HepG2 (cell line): Measurements from ENCODE around the gene SEMA6B. TPM values are rescaled to one million over a fixed set of nuclear protein-coding genes. Genes with fewer than 3 reads are reported as not detected.

Experiments
- ADNP ChIP-seq: sonication (generic); formaldehyde crosslinking; IDR thresholded peaks from 2 replicates; pipeline ENCODE4 v1.4.0; 2020; ENCODE audit warnings: missing genetic modification reagents
- EEA1 ChIP-seq: sonication (generic); formaldehyde crosslinking; IDR thresholded peaks from 2 replicates; pipeline ENCODE4 v1.5.1; 2020; ENCODE audit warnings: mild to moderate bottlenecking, missing genetic modification reagents, borderline replicate concordance
- JDP2 ChIP-seq: sonication (generic); formaldehyde crosslinking; IDR thresholded peaks from 2 replicates; pipeline ENCODE4 v1.8.1; 2022; ENCODE audit warnings: missing genetic modification reagents, borderline replicate concordance
- KDM1A ChIP-seq: IDR thresholded peaks from 2 replicates; pipeline ENCODE4 v1.6.1; 2016; ENCODE audit warnings: missing compliant biosample characterization
- KLF16 ChIP-seq, 2 experiments: sonication (generic) in 1 of 2; formaldehyde crosslinking in 1 of 2; IDR thresholded peaks; 2 replicates each; pipeline versions ENCODE4 v1.6.1 to v1.8.0; 2016 to 2023; ENCODE audit warnings: missing genetic modification reagents in 2 of 2, missing compliant biosample characterization in 1 of 2
- KMT2B ChIP-seq: IDR thresholded peaks from 2 replicates; pipeline ENCODE4 v1.6.1; 2016; ENCODE audit warnings: missing genetic modification reagents, missing compliant biosample characterization
- NCOA1 ChIP-seq: sonication (generic); formaldehyde crosslinking; IDR thresholded peaks from 2 replicates; pipeline ENCODE4 v1.9.0; 2021; ENCODE audit warnings: missing genetic modification reagents
- NCOA2 ChIP-seq: sonication (generic); formaldehyde crosslinking; IDR thresholded peaks from 2 replicates; pipeline ENCODE4 v1.8.0; 2022; ENCODE audit warnings: inconsistent platforms
- NFKB2 ChIP-seq: sonication (generic); formaldehyde crosslinking; IDR thresholded peaks from 2 replicates; pipeline ENCODE4 v1.4.0; 2020; ENCODE audit warnings: missing genetic modification reagents, borderline replicate concordance
- NR2F1 ChIP-seq, 2 experiments: fragments of 450-650 bp in 1 of 2; formaldehyde crosslinking in 1 of 2; IDR thresholded peaks; 2 replicates each; pipeline versions ENCODE4 v1.5.0 to v1.6.1; 2016 to 2020; ENCODE audit warnings: mild to moderate bottlenecking in 1 of 2, missing compliant biosample characterization in 1 of 2, missing genetic modification reagents in 1 of 2, moderate library complexity in 1 of 2
- POLR2AphosphoS5 ChIP-seq: IDR thresholded peaks from 2 replicates; pipeline ENCODE4 v1.6.1; 2012; ENCODE audit warnings: low read depth, low read length
- TARDBP ChIP-seq: sonication (generic); formaldehyde crosslinking; IDR thresholded peaks from 2 replicates; pipeline ENCODE4 v1.8.0; 2022; ENCODE audit warnings: mild to moderate bottlenecking, missing genetic modification reagents
- TOPORS ChIP-seq: sonication (generic); formaldehyde crosslinking; IDR thresholded peaks from 2 replicates; pipeline ENCODE4 v1.8.0; 2023; ENCODE audit warnings: mild to moderate bottlenecking, missing genetic modification reagents
- ZHX1 ChIP-seq: sonication (generic); formaldehyde crosslinking; IDR thresholded peaks from 2 replicates; pipeline ENCODE4 v1.8.1; 2022; ENCODE audit warnings: low read depth, mild to moderate bottlenecking, missing genetic modification reagents
- ZNF160 ChIP-seq: sonication (generic); formaldehyde crosslinking; IDR thresholded peaks from 2 replicates; pipeline ENCODE4 v1.8.0; 2022; ENCODE audit warnings: mild to moderate bottlenecking, inconsistent platforms, missing genetic modification reagents
- ZNF281 ChIP-seq: sonication (generic); formaldehyde crosslinking; IDR thresholded peaks from 2 replicates; pipeline ENCODE4 v1.4.0; 2020; ENCODE audit warnings: missing genetic modification reagents, borderline replicate concordance
- ZNF337 ChIP-seq: sonication (generic); formaldehyde crosslinking; IDR thresholded peaks from 2 replicates; pipeline ENCODE4 v1.5.1; 2020; ENCODE audit warnings: missing genetic modification reagents, low read depth, mild to moderate bottlenecking, borderline replicate concordance
- ZNF354B ChIP-seq: sonication (generic); formaldehyde crosslinking; IDR thresholded peaks from 2 replicates; pipeline ENCODE4 v1.8.0; 2022; ENCODE audit warnings: mild to moderate bottlenecking, missing genetic modification reagents
- ZNF598 ChIP-seq: sonication (generic); formaldehyde crosslinking; IDR thresholded peaks from 2 replicates; pipeline ENCODE4 v1.5.1; 2020; ENCODE audit warnings: mild to moderate bottlenecking, missing genetic modification reagents, borderline replicate concordance
- ZNF839 ChIP-seq: sonication (generic); formaldehyde crosslinking; IDR thresholded peaks from 2 replicates; pipeline ENCODE4 v1.4.0; 2020; ENCODE audit warnings: missing genetic modification reagents, mild to moderate bottlenecking, borderline replicate concordance
- ZSCAN5A ChIP-seq: sonication (generic); formaldehyde crosslinking; IDR thresholded peaks from 2 replicates; pipeline ENCODE4 v1.8.0; 2022; ENCODE audit warnings: mild to moderate bottlenecking, missing genetic modification reagents, borderline replicate concordance
- polyA plus RNA-seq, 8 experiments: library from polyadenylated mRNA; depleted of rRNA in 3 of 8; stranded (reverse) in 7 of 8; unstranded in 1 of 8; fragments of >200 nt; fragmentation: Illumina TruSeq in 4 of 8; extraction: Trizol in 4 of 8; gene quantifications; 2 replicates each; pipeline versions ENCODE4 v1.2.1 to v1.2.3, GENCODE V29; 2011 to 2016; ENCODE audit warnings: low read depth in 4 of 8, missing spikeins in 1 of 8, mixed read lengths in 1 of 8; ENCODE audit not compliant: insufficient read depth in 1 of 8
- total RNA-seq, 5 experiments: library from RNA; depleted of rRNA; stranded (reverse); fragments of >200 nt; fragmentation: Illumina TruSeq; extraction: Trizol; gene quantifications; 2 replicates each; pipeline ENCODE4 v1.2.3, GENCODE V29; 2016; ENCODE audit warnings: low read depth in 1 of 5

Gene SEMA6B
- total and polyA plus RNA-seq, 2 of the 13 experiments (the other 11 are each of a cell fraction or from before 2014, with no cell fraction given) = 45.5 to 67.1 TPM

- 0 out of 2 replicates have a peak, but pooled peaks have one; percentile 42 for TF ChIP-seq TARDBP (CRISPR knock-in tag)
- no peak for TF ChIP-seq ZNF598 (CRISPR knock-in tag)
- 0 out of 2 replicates have a peak, but pooled peaks have one; percentile 11 for TF ChIP-seq NFKB2 (CRISPR knock-in tag)
- 0 out of 2 replicates have a peak, but pooled peaks have one; percentile 33 for TF ChIP-seq ZNF281 (CRISPR knock-in tag)
- TF ChIP-seq TOPORS = 0 out of 2 replicates have a peak, but pooled peaks have one; percentile 44
- peak; percentile 78; the same call in 1 of the 2 replicates for TF ChIP-seq KDM1A (CRISPR knock-in tag)
- TF ChIP-seq JDP2 (CRISPR knock-in tag) = no peak
- peak; percentile 82 for TF ChIP-seq ADNP (CRISPR knock-in tag)
- no peak for TF ChIP-seq ZNF337 (CRISPR knock-in tag)
- TF ChIP-seq ZNF354B (CRISPR knock-in tag) = no peak
- 0 out of 4 replicates have a peak, but pooled peaks of 1 of the 2 experiments have one; percentile 53 for TF ChIP-seq KLF16 (CRISPR knock-in tag; IDR thresholded peaks at IDR 0.05)
- TF ChIP-seq EEA1 = no peak
- no peak for TF ChIP-seq KMT2B (CRISPR knock-in tag)
- TF ChIP-seq ZNF160 (CRISPR knock-in tag) = peak; percentile 71; the same call in 1 of the 2 replicates
- TF ChIP-seq NCOA2 (CRISPR knock-in tag) = 0 out of 2 replicates have a peak, but pooled peaks have one; percentile 10
- 0 out of 2 replicates have a peak, but pooled peaks have one; percentile 6 for TF ChIP-seq POLR2AphosphoS5
- TF ChIP-seq NR2F1 (CRISPR knock-in tag; IDR thresholded peaks at IDR 0.05) = peak in 1 of 2 experiments; percentile 25; a peak in 1 of 4 replicates
- TF ChIP-seq ZSCAN5A (CRISPR knock-in tag) = 0 out of 2 replicates have a peak, but pooled peaks have one; percentile 54
- TF ChIP-seq NCOA1 = no peak
- peak; percentile 14; the same call in 1 of the 2 replicates for TF ChIP-seq ZHX1 (CRISPR knock-in tag)
- TF ChIP-seq ZNF839 (CRISPR knock-in tag) = 0 out of 2 replicates have a peak, but pooled peaks have one; percentile 48
Observed at GRCh38 chr19:4576016-4576933, 16.8 kb upstream of the SEMA6B start (continued).
